GM19035 (cell line): ENCODE data around the gene TREX2.
"Not testable (repeated sequence)": the region's sequence is repeated elsewhere in the genome, so short reads cannot be mapped to it uniquely, and the experiment has no call there.

ENCODE experiments used
- ATAC-seq: cut with Tn5 transposase; IDR thresholded peaks from one replicate; pipeline ENCODE4 v1.9.1; 2021; ENCODE audit not compliant: unreplicated experiment

Gene TREX2

GRCh38 chrX:153410888-153411254 lies 35.0 kb downstream of the TREX2 start:
- ATAC-seq, result no peak

DNA sequence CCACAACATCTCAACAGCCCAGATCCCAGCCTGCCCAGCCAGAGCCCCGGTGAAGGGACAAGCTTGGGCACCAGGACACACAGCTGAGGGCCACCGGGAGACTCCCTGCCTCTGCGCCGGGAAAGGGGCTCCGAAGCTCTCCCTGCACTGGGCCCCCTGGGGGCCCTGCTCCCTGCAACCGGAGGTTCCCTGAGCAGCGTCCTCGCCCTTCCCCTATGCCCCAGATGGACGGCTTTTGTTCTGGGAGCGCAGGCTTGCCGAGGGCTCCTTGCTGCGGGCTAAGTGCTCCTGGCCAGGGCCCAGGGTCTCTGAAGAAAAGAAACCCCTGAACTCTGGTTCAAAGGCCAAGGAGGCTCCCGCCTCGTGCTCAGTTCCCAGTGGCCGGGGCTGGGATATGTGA lies 35.5 kb downstream of the TREX2 start:
- ATAC-seq, result no peak

DNA sequence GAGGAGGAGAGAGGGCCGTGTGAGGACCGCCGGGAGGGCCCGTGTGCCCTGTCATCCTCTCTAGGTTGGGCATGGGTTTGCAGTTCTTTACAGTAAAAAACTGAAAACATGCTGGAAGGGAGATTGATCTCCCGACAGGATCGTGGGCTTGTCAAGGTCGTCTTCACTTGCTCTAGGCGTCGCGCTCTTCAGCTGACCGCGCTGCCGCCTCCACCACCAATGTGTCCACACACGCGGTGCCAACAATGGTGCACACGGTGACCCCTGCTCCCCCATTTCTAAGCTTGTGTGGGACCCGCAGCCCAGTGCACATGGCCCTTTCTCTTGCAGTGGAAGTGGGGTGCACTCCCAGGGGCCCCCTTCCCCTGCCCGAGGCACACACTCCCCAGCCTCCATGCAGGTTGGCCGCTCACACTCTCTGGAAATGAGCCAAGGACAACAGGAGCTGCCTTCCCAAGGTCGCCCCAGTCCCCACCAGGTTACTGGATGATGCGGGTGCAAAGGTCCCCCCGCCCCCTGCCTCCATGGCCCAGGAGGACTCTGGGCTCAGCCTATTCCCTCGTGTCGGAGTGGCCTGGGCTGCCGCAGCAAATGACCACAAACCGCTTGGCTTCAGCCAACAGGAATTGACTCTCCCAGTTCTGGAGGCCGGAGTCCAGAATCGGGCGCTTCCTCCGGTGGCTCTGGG lies 36.3 kb downstream of the TREX2 start:
- ATAC-seq, result no peak

- no peak for ATAC-seq
Observed at GRCh38 chrX:153408871-153409351, 36.9 kb downstream of the TREX2 start.

DNA sequence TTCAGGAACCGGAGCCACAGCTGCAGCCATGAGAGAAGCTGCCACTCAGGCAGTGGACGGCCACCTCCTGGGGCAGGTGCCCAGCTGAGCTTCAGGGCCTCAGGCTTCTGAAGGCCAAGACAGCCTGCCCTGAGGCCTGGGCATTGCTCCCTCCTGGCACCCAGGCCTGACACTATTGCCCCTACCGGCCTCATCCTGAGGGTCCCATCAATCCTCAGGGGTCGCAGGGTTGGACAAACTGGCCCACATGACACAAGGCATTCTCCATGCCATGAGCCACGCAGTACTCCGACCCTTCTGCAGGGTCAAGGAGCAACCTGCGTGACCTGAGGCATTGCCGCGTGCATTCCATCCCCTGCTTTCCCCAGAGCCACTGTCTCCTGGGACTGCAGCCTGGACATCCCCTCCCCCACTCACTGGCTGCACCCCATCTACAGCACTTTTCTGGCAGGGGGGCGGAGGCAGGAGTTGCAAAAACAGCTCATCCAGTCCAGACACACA lies 37.6 kb downstream of the TREX2 start:
- no peak for ATAC-seq

DNA sequence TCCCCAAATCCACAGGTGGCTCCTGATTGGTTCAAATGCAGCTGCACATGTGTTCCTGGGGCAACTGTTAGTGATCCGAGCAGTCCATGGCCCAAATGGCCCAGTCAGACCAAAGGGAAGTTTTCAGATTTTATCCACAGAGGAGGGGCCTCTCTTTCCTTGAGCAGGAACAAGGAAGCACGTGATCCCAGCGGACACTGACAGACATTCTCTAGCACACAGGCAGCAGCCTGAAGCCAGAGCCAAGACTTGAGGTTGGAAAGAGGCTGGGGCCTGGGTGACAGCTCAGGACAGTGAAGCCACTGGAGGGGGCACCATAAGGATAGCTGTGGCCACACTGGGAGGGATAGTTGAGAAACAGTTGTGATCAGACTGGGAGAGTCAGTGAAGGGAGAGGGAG lies 38.1 kb downstream of the TREX2 start:
- ATAC-seq, result no peak

GRCh38 chrX:153406903-153407302 lies 39.0 kb downstream of the TREX2 start:
- ATAC-seq, result no peak

DNA sequence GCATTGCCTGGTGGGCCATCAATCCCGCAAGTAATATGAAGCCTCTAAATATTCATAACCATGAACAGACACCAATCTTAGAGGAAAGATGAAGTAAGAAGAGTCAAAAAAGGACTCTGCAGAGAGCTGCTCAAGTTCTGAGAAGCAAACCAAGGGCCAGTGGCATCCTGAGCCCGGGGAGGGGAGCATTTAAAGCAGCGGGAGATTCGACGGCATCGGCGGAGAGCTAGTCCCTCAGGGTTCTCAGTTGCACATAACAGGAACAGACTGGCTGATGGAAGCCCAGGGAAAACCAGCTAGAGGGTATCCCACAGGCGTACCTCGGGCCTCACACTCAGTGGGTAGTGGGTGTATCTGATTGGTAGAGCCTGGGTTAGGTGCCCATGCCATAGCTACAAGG lies 39.8 kb downstream of the TREX2 start:
- ATAC-seq, result no peak

DNA sequence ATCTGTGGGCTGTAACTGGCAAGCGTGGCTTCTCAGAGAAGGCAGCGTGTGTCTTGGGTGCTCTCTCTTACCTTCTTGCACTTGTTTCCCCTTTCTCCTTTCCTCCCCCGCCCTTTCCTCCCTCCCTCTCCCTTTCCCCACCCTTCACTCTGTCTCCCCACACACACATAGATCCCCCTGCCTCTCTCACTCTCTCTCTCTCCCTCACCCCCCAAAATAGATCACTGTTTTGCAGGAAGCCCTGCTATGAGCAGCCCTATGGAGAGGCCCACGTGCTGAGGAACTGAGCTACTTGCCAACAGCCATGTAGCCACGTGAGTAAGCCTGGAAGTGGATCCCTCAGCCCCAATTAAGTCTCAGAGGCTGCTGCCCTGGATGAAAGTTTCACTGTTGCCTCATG lies 40.4 kb downstream of the TREX2 start:
- no peak for ATAC-seq

- ATAC-seq, result not testable (repeated sequence)
Observed at GRCh38 chrX:153404333-153404732, 41.5 kb downstream of the TREX2 start.

- no peak for ATAC-seq
Observed at GRCh38 chrX:153401133-153401764, 44.6 kb downstream of the TREX2 start, which contains the start of gene PNMA6E. Gene PNMA6E (minus strand): TSS chrX:153401350. CDS start chrX:153398849, 2,501 bp downstream.

GRCh38 chrX:153400146-153401132 lies 45.4 kb downstream of the TREX2 start:
- no peak for ATAC-seq

- no peak for ATAC-seq
Observed at GRCh38 chrX:153398275-153398960, 47.4 kb downstream of the TREX2 start.

DNA sequence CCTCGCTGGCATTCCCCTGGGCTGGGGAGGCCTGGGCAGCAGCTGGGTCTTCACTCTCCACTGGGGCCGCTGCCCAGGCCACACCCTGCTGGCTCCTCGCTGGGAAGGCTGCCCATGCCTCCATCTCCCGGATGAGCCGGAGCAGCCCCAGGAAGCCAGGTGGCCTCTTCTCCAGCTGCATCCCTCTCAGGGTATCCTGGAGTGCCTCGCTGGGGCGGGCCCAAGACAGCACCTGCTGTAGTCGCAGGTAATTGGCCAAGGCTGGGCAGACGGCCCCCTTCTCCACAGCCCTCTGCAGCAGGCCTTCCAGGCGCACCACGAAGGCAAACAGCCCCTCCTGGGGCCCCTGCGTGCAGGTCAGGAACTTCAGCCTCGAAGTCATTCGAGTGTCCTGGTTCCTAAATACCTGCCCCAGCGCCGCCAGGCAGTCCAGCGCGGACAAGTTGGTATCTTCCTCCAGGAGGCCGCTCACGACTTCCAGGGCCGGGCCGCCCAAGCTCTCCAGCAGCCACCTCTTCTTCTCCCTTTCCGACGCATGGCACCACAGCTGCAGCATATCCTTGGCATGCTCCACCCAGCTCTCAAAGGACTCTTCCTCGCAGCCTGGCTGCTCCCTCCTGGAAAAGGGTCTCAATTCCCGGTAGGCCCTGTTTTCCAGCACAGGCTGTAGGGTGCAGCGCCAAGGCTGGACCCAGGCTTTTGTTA lies 48.4 kb downstream of the TREX2 start:
- ATAC-seq, result no peak

GRCh38 chrX:153396320-153397195 lies 49.3 kb downstream of the TREX2 start:
- no peak for ATAC-seq

DNA sequence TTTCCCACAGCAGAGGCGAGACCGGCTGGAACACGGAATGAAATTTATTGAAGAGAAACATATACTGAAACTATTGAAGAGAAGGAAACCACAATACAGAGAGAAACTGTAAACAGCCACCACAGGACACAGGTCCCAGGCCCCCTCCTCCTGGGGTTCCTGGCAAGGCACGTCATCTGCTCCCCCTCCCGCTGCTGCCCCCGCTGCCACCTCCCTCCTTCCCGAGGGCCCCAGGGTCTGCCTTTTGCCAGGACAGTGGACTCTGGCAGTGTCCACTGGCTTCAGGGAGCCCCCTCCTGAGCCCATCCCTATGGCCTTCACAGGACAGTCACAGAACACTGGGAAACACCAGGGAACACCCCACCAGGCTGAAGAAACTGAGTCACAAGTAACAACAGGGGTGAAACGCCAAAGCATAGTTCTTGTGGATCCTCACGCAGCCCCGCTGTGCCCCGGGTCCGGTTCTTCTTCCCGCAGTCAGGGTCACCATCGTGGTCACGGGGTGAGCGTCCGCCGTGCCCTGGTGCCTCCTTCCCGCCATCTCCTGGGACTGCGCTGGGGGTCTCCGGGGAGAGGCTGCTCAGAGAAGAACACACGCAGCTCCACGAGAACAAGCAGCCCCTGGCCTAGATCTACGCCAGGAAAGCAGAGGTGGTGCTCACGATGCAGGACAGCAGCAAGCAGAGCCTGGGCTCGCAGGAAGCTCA lies 50.1 kb downstream of the TREX2 start:
- no peak for ATAC-seq

- ATAC-seq, result no peak
Observed at GRCh38 chrX:153394612-153395011, 51.2 kb downstream of the TREX2 start.
